ENCODE measurements around the gene NLK. TPM values are rescaled to one million over a fixed set of nuclear protein-coding genes. Genes with fewer than 3 reads are reported as not detected.

The NLK gene
- total and polyA plus RNA-seq, 2 of the 13 experiments (the other 11 are each of a cell fraction or from before 2014, with no cell fraction given): 13.4 to 14.6 TPM

- no peak for TF ChIP-seq THAP9 (CRISPR knock-in tag; IDR thresholded peaks at IDR 0.05; ENCODE audit: borderline replicate concordance)
Observed at GRCh38 chr17:28145348-28145747, 102.9 kb downstream of the NLK start (continued).

- CTCF ChIA-PET (ENCODE audit: low intra/inter-chr PET ratio, low total read pairs): no interaction called here
- H2AFZ ChIP-seq (ENCODE audit: low read length): no peak overlapping the region
- intact Hi-C loops (cut with micrococcal nuclease; ENCODE audit: unreplicated experiment) (no loop called here), in situ Hi-C loops (cut with HindIII; ENCODE audit: extremely low pct_ligation_motif_present, low pct_unique_long_range_greater_than_20kb) (loop anchor here (25.0 kb wide), 1 partner anchor 110 kb away; the partner anchor contains the start of gene NLK)
- no peaks in the 10 kb centered on the region for H3K9me3 ChIP-seq (ENCODE audit: low read length)
- H3K36me3 ChIP-seq (replicated peaks in 1 of 2; ENCODE audit: control insufficient read depth in 1 of 2, insufficient read depth in 2 of 2, low read length in 2 of 2): no peaks in the 10 kb centered on the region
- BruUV-seq (replicated peaks): no TSS peak
- ATAC-seq (no peak), FAIRE-seq (no peak), DNase-seq (ENCODE audit: low spot score) (no peak)
- H3K9ac ChIP-seq (ENCODE audit: insufficient read depth, low read depth, low read length): no peak overlapping the region
- no peak overlapping the region for H3K4me2 ChIP-seq (ENCODE audit: low read depth, low read length)
- H3K4me1 ChIP-seq (ENCODE audit: insufficient read depth, low read length): no peaks in the 10 kb centered on the region
- no peaks in the 10 kb centered on the region for H3K27me3 ChIP-seq (ENCODE audit: control insufficient read depth in 1 of 2, insufficient read depth in 2 of 2, low read length in 2 of 2)
- H3K4me3 ChIP-seq (replicated peaks in 1 of 3; ENCODE audit: insufficient read depth in 1 of 3, low read depth in 2 of 3, low read length in 3 of 3): no peak overlapping the region
- H3K79me2 ChIP-seq (ENCODE audit: insufficient read depth, low read length): no peaks in the 10 kb centered on the region
- no peak overlapping the region for H3K27ac ChIP-seq (ENCODE audit: extremely low read length, insufficient read depth, low read length)
- H4K20me1 ChIP-seq (ENCODE audit: insufficient read depth, low read length): no peaks in the 10 kb centered on the region
- POLR2A ChIA-PET: no interaction called here
- TF ChIP-seq RFXAP (CRISPR knock-in tag; IDR thresholded peaks at IDR 0.05; ENCODE audit: borderline replicate concordance) (no peak), ZNF83 (CRISPR knock-in tag; IDR thresholded peaks at IDR 0.05; ENCODE audit: borderline replicate concordance) (no peak), ZFP90 (CRISPR knock-in tag; IDR thresholded peaks at IDR 0.05; ENCODE audit: borderline replicate concordance) (no peak), DZIP1 (CRISPR knock-in tag; IDR thresholded peaks at IDR 0.05) (no peak), NONO (IDR thresholded peaks at IDR 0.05) (no peak), NONO (CRISPR knock-in tag; conservative IDR thresholded peaks at IDR 0.05) (no peak), ZNF124 (CRISPR knock-in tag; IDR thresholded peaks at IDR 0.05) (no peak), ZNF800 (CRISPR knock-in tag; IDR thresholded peaks at IDR 0.05) (no peak), KLF13 (CRISPR knock-in tag; IDR thresholded peaks at IDR 0.05) (no peak), ZBTB7B (CRISPR knock-in tag; IDR thresholded peaks at IDR 0.05) (no peak), KLF9 (CRISPR knock-in tag; IDR thresholded peaks at IDR 0.05; ENCODE audit: low read depth) (no peak), ZNF512 (CRISPR knock-in tag; IDR thresholded peaks at IDR 0.05) (no peak), RFX5 (IDR thresholded peaks at IDR 0.05; ENCODE audit: low read depth, low read length) (no peak)
Observed at GRCh38 chr17:28147017-28147416, 104.5 kb downstream of the NLK start.
